HepG2 (cell line): ENCODE results near the gene SRCIN1. TPM values are rescaled to one million over a fixed set of nuclear protein-coding genes. Genes with fewer than 3 reads are reported as not detected.

ENCODE experiments used
- ARNT2 ChIP-seq: sonication (generic); formaldehyde crosslinking; IDR thresholded peaks from 2 replicates; pipeline ENCODE4 v1.8.0; 2022; ENCODE audit warnings: mild to moderate bottlenecking, low read depth, missing genetic modification reagents, moderate library complexity
- BCL6 ChIP-seq: IDR thresholded peaks from 2 replicates; pipeline ENCODE4 v1.6.1; 2016; ENCODE audit warnings: missing genetic modification reagents, missing compliant biosample characterization
- ETV6 ChIP-seq: sonication (generic); formaldehyde crosslinking; conservative IDR thresholded peaks from 2 replicates; pipeline ENCODE4 v1.4.0; 2020; ENCODE audit warnings: missing genetic modification reagents
- HCFC1 ChIP-seq: fragments of 150-350 bp; IDR thresholded peaks from 2 replicates; pipeline ENCODE4 v1.6.1; 2014; ENCODE audit warnings: low read depth, low read length
- HDAC2 ChIP-seq: sonication (generic); formaldehyde crosslinking; IDR thresholded peaks from 2 replicates; pipeline ENCODE4 v1.4.0; 2020; ENCODE audit warnings: missing genetic modification reagents
- IKZF1 ChIP-seq: fragments of 450-650 bp; IDR thresholded peaks from 2 replicates; pipeline ENCODE4 v1.7.1; 2016
- NKX3-1 ChIP-seq: sonication (generic); formaldehyde crosslinking; IDR thresholded peaks from 2 replicates; pipeline ENCODE4 v1.5.0; 2020; ENCODE audit warnings: missing genetic modification reagents
- PAWR ChIP-seq: sonication (generic); formaldehyde crosslinking; IDR thresholded peaks from 2 replicates; pipeline ENCODE4 v1.4.0; 2020; ENCODE audit warnings: missing genetic modification reagents, mild to moderate bottlenecking, borderline replicate concordance
- PCBP1 ChIP-seq: fragments of 200-400 bp; formaldehyde crosslinking; IDR thresholded peaks from 2 replicates; pipeline ENCODE4 v1.6.1; 2017; ENCODE audit warnings: mild to moderate bottlenecking, low read depth, low read length, borderline replicate concordance
- SAFB2 ChIP-seq: sonication (generic); formaldehyde crosslinking; IDR thresholded peaks from 2 replicates; pipeline ENCODE4 v1.5.1; 2020; ENCODE audit warnings: missing genetic modification reagents, low read depth, mild to moderate bottlenecking, borderline replicate concordance
- SOX5 ChIP-seq: IDR thresholded peaks from 2 replicates; pipeline ENCODE4 v1.6.1; 2016; ENCODE audit warnings: borderline replicate concordance
- TCF12 ChIP-seq, 2 experiments: fragments of 450-650 bp in 1 of 2; sonication (generic) in 1 of 2; formaldehyde crosslinking in 1 of 2; IDR thresholded peaks; 2 replicates each; pipeline versions ENCODE4 v1.6.1 to v1.8.0; 2017 to 2022; ENCODE audit warnings: antibody characterized with exemption in 1 of 2, mild to moderate bottlenecking in 1 of 2, missing genetic modification reagents in 1 of 2, moderate library complexity in 1 of 2
- TEAD2 ChIP-seq: sonication (generic); formaldehyde crosslinking; IDR thresholded peaks from 2 replicates; pipeline ENCODE4 v1.9.0; 2021; ENCODE audit warnings: missing genetic modification reagents
- ZNF253 ChIP-seq: sonication (generic); formaldehyde crosslinking; IDR thresholded peaks from 2 replicates; pipeline ENCODE4 v1.8.0; 2022; ENCODE audit warnings: mild to moderate bottlenecking, missing genetic modification reagents, borderline replicate concordance
- ZNF652 ChIP-seq: IDR thresholded peaks from 2 replicates; pipeline ENCODE4 v1.6.1; 2016; ENCODE audit warnings: low read depth, borderline replicate concordance
- ZNF724P ChIP-seq: sonication (generic); formaldehyde crosslinking; IDR thresholded peaks from 2 replicates; pipeline ENCODE4 v1.8.0; 2022; ENCODE audit warnings: missing genetic modification reagents, borderline replicate concordance
- ZSCAN12 ChIP-seq: sonication (generic); formaldehyde crosslinking; IDR thresholded peaks from 2 replicates; pipeline ENCODE4 v1.9.0; 2021; ENCODE audit warnings: mild to moderate bottlenecking, missing genetic modification reagents
- polyA plus RNA-seq, 8 experiments: library from polyadenylated mRNA; depleted of rRNA in 3 of 8; stranded (reverse) in 7 of 8; unstranded in 1 of 8; fragments of >200 nt; fragmentation: Illumina TruSeq in 4 of 8; extraction: Trizol in 4 of 8; gene quantifications; 2 replicates each; pipeline versions ENCODE4 v1.2.1 to v1.2.3, GENCODE V29; 2011 to 2016; ENCODE audit warnings: low read depth in 4 of 8, missing spikeins in 1 of 8, mixed read lengths in 1 of 8; ENCODE audit not compliant: insufficient read depth in 1 of 8
- total RNA-seq, 5 experiments: library from RNA; depleted of rRNA; stranded (reverse); fragments of >200 nt; fragmentation: Illumina TruSeq; extraction: Trizol; gene quantifications; 2 replicates each; pipeline ENCODE4 v1.2.3, GENCODE V29; 2016; ENCODE audit warnings: low read depth in 1 of 5
- TF ChIP-seq, protein P1 (sequence below): fragments of 450-650 bp; IDR thresholded peaks from 2 replicates; pipeline ENCODE4 v1.6.1; 2017
- TF ChIP-seq, protein P2 (sequence below): sonication (generic); formaldehyde crosslinking; IDR thresholded peaks from 2 replicates; pipeline ENCODE4 v1.4.0; 2020; ENCODE audit warnings: missing genetic modification reagents, borderline replicate concordance
- TF ChIP-seq, protein P3 (sequence below): sonication (generic); formaldehyde crosslinking; conservative IDR thresholded peaks from 2 replicates; pipeline ENCODE4 v1.4.0; 2020; ENCODE audit warnings: mild to moderate bottlenecking, missing genetic modification reagents, moderate library complexity
- TF ChIP-seq, protein P4 (sequence below): IDR thresholded peaks from 2 replicates; pipeline ENCODE4 v1.6.1; 2016; ENCODE audit warnings: low read depth, control low read depth

The SRCIN1 gene
- total and polyA plus RNA-seq, 2 of the 13 experiments (the other 11 are each of a cell fraction or from before 2014, with no cell fraction given) = 1.2 to 9.6 TPM

DNA sequence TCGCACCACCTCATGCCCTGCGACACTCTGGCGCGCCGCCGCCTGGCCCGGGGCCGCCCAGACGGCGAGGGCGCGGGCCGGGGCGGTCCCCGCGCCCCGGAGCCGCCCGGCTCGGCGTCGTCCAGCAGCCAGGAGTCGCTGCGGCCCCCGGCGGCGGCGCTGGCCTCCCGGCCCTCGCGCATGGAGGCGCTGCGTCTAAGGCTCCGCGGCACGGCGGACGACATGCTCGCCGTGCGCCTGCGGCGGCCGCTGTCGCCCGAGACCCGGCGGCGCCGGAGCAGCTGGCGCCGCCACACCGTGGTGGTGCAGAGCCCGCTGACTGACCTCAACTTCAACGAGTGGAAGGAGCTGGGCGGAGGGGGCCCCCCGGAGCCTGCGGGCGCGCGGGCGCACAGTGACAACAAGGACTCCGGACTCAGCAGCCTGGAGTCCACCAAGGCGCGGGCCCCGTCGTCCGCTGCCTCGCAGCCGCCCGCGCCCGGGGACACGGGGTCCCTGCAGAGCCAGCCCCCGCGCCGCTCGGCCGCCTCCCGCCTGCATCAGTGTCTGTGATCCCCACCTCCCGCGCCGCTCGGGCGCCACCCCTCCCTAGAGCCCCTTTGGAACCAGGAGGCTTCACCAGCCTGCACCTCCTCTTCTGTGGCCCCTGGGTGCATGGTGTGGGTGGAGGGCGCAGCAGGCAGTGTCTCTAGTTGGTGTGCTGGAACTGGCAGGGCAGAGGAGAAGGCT is 95.2 kb downstream of the SRCIN1 start (continued):
- TF ChIP-seq, protein P1, sequence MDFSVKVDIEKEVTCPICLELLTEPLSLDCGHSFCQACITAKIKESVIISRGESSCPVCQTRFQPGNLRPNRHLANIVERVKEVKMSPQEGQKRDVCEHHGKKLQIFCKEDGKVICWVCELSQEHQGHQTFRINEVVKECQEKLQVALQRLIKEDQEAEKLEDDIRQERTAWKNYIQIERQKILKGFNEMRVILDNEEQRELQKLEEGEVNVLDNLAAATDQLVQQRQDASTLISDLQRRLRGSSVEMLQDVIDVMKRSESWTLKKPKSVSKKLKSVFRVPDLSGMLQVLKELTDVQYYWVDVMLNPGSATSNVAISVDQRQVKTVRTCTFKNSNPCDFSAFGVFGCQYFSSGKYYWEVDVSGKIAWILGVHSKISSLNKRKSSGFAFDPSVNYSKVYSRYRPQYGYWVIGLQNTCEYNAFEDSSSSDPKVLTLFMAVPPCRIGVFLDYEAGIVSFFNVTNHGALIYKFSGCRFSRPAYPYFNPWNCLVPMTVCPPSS = no peak
- TF ChIP-seq NKX3-1 (CRISPR knock-in tag) (no peak), ETV6 (CRISPR knock-in tag) (no peak; the same call in 1 of the 2 replicates), IKZF1 (no peak), ZNF652 (no peak), BCL6 (CRISPR knock-in tag) (no peak), ZSCAN12 (CRISPR knock-in tag) (no peak), TCF12 (IDR thresholded peaks at IDR 0.05) (no peak), TCF12 (CRISPR knock-in tag; IDR thresholded peaks at IDR 0.05) (no peak), HCFC1 (no peak), SOX5 (no peak), PAWR (CRISPR knock-in tag) (no peak), SAFB2 (CRISPR knock-in tag) (no peak), HDAC2 (no peak), ZNF253 (CRISPR knock-in tag) (no peak), TEAD2 (no peak), ARNT2 (no peak), ZNF724P (no peak), PCBP1 (no peak)
- TF ChIP-seq, protein P2, sequence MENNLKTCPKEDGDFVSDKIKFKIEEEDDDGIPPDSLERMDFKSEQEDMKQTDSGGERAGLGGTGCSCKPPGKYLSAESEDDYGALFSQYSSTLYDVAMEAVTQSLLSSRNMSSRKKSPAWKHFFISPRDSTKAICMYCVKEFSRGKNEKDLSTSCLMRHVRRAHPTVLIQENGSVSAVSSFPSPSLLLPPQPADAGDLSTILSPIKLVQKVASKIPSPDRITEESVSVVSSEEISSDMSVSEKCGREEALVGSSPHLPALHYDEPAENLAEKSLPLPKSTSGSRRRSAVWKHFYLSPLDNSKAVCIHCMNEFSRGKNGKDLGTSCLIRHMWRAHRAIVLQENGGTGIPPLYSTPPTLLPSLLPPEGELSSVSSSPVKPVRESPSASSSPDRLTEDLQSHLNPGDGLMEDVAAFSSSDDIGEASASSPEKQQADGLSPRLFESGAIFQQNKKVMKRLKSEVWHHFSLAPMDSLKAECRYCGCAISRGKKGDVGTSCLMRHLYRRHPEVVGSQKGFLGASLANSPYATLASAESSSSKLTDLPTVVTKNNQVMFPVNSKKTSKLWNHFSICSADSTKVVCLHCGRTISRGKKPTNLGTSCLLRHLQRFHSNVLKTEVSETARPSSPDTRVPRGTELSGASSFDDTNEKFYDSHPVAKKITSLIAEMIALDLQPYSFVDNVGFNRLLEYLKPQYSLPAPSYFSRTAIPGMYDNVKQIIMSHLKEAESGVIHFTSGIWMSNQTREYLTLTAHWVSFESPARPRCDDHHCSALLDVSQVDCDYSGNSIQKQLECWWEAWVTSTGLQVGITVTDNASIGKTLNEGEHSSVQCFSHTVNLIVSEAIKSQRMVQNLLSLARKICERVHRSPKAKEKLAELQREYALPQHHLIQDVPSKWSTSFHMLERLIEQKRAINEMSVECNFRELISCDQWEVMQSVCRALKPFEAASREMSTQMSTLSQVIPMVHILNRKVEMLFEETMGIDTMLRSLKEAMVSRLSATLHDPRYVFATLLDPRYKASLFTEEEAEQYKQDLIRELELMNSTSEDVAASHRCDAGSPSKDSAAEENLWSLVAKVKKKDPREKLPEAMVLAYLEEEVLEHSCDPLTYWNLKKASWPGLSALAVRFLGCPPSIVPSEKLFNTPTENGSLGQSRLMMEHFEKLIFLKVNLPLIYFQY (CRISPR knock-in tag) = no peak
- TF ChIP-seq, protein P3, sequence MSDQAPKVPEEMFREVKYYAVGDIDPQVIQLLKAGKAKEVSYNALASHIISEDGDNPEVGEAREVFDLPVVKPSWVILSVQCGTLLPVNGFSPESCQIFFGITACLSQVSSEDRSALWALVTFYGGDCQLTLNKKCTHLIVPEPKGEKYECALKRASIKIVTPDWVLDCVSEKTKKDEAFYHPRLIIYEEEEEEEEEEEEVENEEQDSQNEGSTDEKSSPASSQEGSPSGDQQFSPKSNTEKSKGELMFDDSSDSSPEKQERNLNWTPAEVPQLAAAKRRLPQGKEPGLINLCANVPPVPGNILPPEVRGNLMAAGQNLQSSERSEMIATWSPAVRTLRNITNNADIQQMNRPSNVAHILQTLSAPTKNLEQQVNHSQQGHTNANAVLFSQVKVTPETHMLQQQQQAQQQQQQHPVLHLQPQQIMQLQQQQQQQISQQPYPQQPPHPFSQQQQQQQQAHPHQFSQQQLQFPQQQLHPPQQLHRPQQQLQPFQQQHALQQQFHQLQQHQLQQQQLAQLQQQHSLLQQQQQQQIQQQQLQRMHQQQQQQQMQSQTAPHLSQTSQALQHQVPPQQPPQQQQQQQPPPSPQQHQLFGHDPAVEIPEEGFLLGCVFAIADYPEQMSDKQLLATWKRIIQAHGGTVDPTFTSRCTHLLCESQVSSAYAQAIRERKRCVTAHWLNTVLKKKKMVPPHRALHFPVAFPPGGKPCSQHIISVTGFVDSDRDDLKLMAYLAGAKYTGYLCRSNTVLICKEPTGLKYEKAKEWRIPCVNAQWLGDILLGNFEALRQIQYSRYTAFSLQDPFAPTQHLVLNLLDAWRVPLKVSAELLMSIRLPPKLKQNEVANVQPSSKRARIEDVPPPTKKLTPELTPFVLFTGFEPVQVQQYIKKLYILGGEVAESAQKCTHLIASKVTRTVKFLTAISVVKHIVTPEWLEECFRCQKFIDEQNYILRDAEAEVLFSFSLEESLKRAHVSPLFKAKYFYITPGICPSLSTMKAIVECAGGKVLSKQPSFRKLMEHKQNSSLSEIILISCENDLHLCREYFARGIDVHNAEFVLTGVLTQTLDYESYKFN (CRISPR knock-in tag) = peak; percentile 62
- TF ChIP-seq, protein P4, sequence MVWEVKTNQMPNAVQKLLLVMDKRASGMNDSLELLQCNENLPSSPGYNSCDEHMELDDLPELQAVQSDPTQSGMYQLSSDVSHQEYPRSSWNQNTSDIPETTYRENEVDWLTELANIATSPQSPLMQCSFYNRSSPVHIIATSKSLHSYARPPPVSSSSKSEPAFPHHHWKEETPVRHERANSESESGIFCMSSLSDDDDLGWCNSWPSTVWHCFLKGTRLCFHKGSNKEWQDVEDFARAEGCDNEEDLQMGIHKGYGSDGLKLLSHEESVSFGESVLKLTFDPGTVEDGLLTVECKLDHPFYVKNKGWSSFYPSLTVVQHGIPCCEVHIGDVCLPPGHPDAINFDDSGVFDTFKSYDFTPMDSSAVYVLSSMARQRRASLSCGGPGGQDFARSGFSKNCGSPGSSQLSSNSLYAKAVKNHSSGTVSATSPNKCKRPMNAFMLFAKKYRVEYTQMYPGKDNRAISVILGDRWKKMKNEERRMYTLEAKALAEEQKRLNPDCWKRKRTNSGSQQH (CRISPR knock-in tag) = no peak
